Activated effector memory CD4-positive, alpha-beta T cell treated with Interleukin-2 at 50 U/mL for 16 hours (primary cell): ENCODE measurements around the gene JUP.
"Not testable (repeated sequence)": the region's sequence is repeated elsewhere in the genome, so short reads cannot be mapped to it uniquely, and the experiment has no call there.

Source experiments
- DNase-seq: peaks from one replicate; pipeline ENCODE4 v3.0.0-alpha.2; 2020

The JUP gene

GRCh38 chr17:41777574-41778188 is 8.8 kb downstream of the JUP start:
- no peak for DNase-seq

GRCh38 chr17:41777157-41777573 is 9.3 kb downstream of the JUP start:
- DNase-seq = no peak

GRCh38 chr17:41776262-41776900 is 10.1 kb downstream of the JUP start:
- DNase-seq = not testable (repeated sequence)

- DNase-seq = no peak
Measured at GRCh38 chr17:41775394-41776226, 10.9 kb downstream of the JUP start.

- no peak for DNase-seq
Measured at GRCh38 chr17:41773731-41774193, 12.7 kb downstream of the JUP start.

GRCh38 chr17:41773190-41773588 is 13.3 kb downstream of the JUP start:
- DNase-seq = no peak

- DNase-seq = no peak
Measured at GRCh38 chr17:41772586-41773189, 13.8 kb downstream of the JUP start.

- DNase-seq = no peak
Measured at GRCh38 chr17:41772218-41772585, 14.3 kb downstream of the JUP start.

GRCh38 chr17:41771389-41772206 is 14.9 kb downstream of the JUP start:
- DNase-seq = no peak

GRCh38 chr17:41769985-41770384 is 16.5 kb downstream of the JUP start:
- DNase-seq = no peak

GRCh38 chr17:41769346-41769862 is 17.1 kb downstream of the JUP start:
- no peak for DNase-seq

GRCh38 chr17:41768682-41769288 is 17.7 kb downstream of the JUP start:
- DNase-seq = no peak

GRCh38 chr17:41767324-41768042 is 19.0 kb downstream of the JUP start:
- no peak for DNase-seq

GRCh38 chr17:41766135-41766534 is 20.4 kb downstream of the JUP start:
- no peak for DNase-seq

GRCh38 chr17:41763327-41763726 is 23.2 kb downstream of the JUP start:
- DNase-seq = no peak

- no peak for DNase-seq
Measured at GRCh38 chr17:41762841-41763240, 23.7 kb downstream of the JUP start.

GRCh38 chr17:41762391-41762790 is 24.1 kb downstream of the JUP start:
- no peak for DNase-seq

- no peak for DNase-seq
Measured at GRCh38 chr17:41760878-41761277, 25.6 kb downstream of the JUP start.

GRCh38 chr17:41758601-41759000 is 27.9 kb downstream of the JUP start:
- DNase-seq = no peak

- DNase-seq = no peak
Measured at GRCh38 chr17:41754066-41754465, 32.4 kb downstream of the JUP start.

GRCh38 chr17:41751288-41751687 is 35.2 kb downstream of the JUP start:
- no peak for DNase-seq
